Kidney epithelial cell (primary cell): ENCODE results near the gene MOB2. TPM values are rescaled to one million over a fixed set of nuclear protein-coding genes. Genes with fewer than 3 reads are reported as not detected.

Source experiments
- DNase-seq: peaks from one replicate; pipeline ENCODE4 v3.0.0-alpha.2; 2010; ENCODE audit warnings: low read depth
- H3K27me3 ChIP-seq: 2 replicates; pipeline ENCODE4 v1.6.0; 2011; ENCODE audit warnings: low read length; ENCODE audit not compliant: control insufficient read depth, insufficient read depth
- H3K36me3 ChIP-seq: 2 replicates; pipeline ENCODE4 v1.5.1; 2011; ENCODE audit warnings: low read length; ENCODE audit not compliant: control insufficient read depth, insufficient read depth
- H3K4me3 ChIP-seq: 2 replicates; pipeline ENCODE4 v1.5.1; 2011; ENCODE audit warnings: low read depth, mild to moderate bottlenecking, control low read depth, low read length
- total RNA-seq: library from RNA; depleted of rRNA; stranded (reverse); fragments of >200 nt; gene quantifications from 2 replicates; pipeline ENCODE4 v1.2.3, GENCODE V29; 2015
- TF ChIP-seq, protein P1 (sequence below): IDR thresholded peaks from 2 replicates; pipeline ENCODE4 v1.5.1; 2011; ENCODE audit warnings: mild to moderate bottlenecking, moderate library complexity, low read length, control low read depth, inconsistent platforms; ENCODE audit not compliant: insufficient read depth, poor library complexity, severe bottlenecking

MOB2 gene
- total RNA-seq, 1 donor from 2014 or later = 18.1 TPM

DNA sequence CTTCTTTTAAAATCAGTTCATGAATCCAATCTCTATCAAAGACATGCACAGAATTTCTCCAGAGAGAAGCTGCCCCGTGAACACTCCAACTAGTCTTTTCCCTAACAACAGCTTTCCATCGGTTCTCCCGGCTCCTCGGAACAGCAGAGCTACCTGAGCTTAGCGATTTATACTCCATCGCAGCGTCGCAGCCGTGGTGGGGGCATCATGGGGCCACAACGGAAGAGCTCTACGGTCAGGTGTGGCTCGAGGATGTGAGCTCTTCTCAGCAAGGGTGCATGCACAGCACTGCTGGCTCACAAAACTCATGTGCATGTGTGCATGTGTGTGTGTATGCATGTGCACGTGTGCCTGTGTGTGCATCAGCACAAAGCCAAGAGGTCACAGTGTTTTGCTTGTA is 11.7 kb upstream of the MOB2 start:
- Histone ChIP-seq H3K4me3 (no peak overlapping the region), H3K36me3 (peaks cover 1% of the 10 kb centered on the region), H3K27me3 (no peaks in the 10 kb centered on the region)
- no peak for DNase-seq
- TF ChIP-seq, protein P1, sequence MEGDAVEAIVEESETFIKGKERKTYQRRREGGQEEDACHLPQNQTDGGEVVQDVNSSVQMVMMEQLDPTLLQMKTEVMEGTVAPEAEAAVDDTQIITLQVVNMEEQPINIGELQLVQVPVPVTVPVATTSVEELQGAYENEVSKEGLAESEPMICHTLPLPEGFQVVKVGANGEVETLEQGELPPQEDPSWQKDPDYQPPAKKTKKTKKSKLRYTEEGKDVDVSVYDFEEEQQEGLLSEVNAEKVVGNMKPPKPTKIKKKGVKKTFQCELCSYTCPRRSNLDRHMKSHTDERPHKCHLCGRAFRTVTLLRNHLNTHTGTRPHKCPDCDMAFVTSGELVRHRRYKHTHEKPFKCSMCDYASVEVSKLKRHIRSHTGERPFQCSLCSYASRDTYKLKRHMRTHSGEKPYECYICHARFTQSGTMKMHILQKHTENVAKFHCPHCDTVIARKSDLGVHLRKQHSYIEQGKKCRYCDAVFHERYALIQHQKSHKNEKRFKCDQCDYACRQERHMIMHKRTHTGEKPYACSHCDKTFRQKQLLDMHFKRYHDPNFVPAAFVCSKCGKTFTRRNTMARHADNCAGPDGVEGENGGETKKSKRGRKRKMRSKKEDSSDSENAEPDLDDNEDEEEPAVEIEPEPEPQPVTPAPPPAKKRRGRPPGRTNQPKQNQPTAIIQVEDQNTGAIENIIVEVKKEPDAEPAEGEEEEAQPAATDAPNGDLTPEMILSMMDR = no peak

DNA sequence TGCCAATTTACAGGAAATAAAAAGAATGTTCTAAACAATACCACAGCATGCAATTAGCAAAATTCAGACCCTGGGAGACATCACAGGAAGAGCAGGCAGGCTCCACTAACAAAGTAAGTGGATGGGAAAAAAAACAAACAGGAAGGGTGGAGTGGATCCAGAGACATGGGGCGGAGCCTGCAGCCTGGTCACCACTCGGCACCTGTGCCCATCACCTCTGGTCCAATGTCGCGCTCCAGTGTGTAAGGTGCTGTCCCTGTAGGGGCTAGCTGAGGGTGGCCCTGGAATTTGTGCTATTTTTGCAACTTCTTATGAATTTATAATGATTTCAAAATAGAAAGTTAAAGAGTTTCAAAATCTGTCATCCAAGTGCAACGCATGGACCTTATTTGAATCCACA is 11.0 kb upstream of the MOB2 start:
- TF ChIP-seq, protein P1 = no peak
- no peak for DNase-seq
- H3K27me3 ChIP-seq = no peaks in the 10 kb centered on the region
- H3K4me3 ChIP-seq = no peak overlapping the region
- H3K36me3 ChIP-seq = peaks cover 1% of the 10 kb centered on the region

DNA sequence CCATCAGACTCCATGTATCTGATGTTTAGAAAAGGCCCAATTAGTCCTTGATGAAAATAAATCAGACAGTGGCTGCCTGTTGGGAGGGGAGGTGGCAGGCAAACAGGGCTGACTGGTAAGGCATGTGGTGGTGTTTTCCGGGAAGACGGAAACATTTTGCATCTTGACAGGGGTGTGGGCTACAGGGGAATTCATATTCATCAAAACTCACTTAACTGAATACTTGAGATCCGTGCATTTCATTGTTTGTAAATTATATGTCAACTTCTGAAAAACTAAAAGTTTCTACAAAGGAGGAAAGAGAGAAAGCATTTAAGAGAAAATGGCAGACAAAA is 10.1 kb upstream of the MOB2 start:
- Histone ChIP-seq H3K27me3 (no peaks in the 10 kb centered on the region), H3K4me3 (no peak overlapping the region), H3K36me3 (peaks cover 1% of the 10 kb centered on the region)
- no peak for DNase-seq
- TF ChIP-seq, protein P1 = no peak

DNA sequence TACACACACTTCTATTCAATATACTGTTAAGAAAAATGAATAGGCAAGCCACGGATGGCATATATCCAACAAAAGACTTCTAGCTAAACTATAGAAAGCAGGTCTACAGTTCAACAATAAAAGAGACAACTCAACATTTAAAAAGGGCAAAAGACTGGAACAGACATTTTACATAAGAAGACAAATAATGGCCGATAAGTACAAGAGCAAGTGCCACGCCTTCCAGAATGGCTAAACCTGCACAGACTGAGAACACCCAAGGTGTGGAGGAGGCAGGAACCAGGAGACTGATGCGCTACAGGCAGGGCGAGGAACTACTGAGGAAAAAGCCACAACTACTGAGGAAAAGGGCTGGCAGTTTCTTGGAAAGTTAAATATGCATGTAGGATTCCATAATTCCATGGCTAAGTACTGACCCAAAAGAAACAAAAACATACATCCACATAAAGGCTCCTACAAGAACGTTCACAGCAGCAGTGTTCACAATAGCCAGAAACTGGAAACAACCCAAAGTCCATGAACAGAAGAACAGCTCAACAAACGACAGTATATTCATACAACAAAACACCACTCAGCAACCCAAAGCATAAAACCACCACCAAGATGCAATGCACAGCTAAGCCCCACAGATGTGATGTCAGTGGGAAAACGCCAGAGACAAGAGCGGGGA is 9.6 kb upstream of the MOB2 start:
- TF ChIP-seq, protein P1 = no peak
- peaks cover 1% of the 10 kb centered on the region for H3K36me3 ChIP-seq
- H3K4me3 ChIP-seq = no peak overlapping the region
- DNase-seq = no peak
- no peaks in the 10 kb centered on the region for H3K27me3 ChIP-seq

DNA sequence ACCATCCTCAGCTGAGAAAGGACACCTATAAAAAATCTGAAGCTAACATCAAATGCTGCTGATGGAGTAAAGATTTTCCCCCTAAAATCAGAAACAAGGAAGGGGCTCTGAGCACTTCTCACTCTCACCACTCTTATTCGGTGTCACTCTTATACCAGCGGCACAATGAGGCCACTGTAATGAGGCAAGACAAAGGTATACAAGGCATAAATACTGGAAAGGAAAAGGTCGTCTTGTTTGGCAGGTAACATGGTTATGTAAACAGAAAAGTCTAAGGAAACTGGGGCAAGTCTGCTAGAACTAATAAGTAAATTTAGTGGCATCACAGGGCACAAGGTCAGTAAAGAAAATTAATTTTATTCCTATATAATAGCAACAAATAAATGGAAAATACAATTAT is 8.1 kb upstream of the MOB2 start:
- DNase-seq = no peak
- no peaks in the 10 kb centered on the region for H3K27me3 ChIP-seq
- H3K36me3 ChIP-seq = peaks cover 1% of the 10 kb centered on the region
- TF ChIP-seq, protein P1 = no peak
- H3K4me3 ChIP-seq = no peak overlapping the region

DNA sequence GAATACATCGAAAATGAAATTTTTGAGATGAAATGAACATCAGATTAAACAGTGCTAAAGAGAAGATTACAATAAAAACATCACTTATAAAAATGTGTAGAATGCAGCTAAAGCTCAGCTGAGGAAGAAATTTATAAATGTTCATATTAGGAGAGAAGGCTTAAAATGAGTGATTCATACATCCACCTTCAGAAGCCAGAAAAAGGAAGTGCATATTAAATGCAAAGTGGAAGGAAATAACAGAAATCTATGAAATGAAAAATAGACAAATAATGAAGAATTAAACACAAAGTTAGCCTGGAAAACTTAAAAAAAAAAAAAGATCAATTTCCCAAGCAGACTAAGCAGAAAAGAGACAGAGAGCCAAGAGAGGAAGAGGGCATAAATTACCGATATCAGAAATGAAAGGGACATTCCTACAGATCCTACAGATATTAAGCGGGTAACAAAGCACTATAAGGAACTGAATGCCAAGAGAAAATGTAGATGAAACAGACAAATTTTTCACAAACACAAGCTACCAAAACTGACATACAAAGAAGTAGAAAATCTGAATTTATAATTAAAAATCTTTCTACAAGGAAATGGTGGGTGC is 7.2 kb upstream of the MOB2 start:
- Histone ChIP-seq H3K27me3 (no peaks in the 10 kb centered on the region), H3K4me3 (no peak overlapping the region), H3K36me3 (no peaks in the 10 kb centered on the region)
- DNase-seq = no peak
- TF ChIP-seq, protein P1 = no peak
